Right lobe of liver (tissue), 6 donors: ENCODE data around the gene PARP1. TPM values are rescaled to one million over a fixed set of nuclear protein-coding genes. Genes with fewer than 3 reads are reported as not detected.
A peak's percentile ranks its signal among the peaks of the same experiment; 100 is the strongest.

ENCODE experiments used
- ATAC-seq, 4 donors: fragments of 200-7000 bp; cut with Tn5 transposase; one replicate each; pipeline ENCODE4 v1.9.1; 2020; ENCODE audit warnings: mild to moderate bottlenecking in 4 of 4, moderate library complexity in 4 of 4
- DNase-seq, 3 donors: peaks; one replicate each; pipeline ENCODE4 v3.0.0-alpha.2; 2020
- H3K27ac ChIP-seq, 3 donors: fragments of 200-600 bp; one replicate each; pipeline ENCODE4 v1.8.0; 2022
- H3K27me3 ChIP-seq, 2 donors: fragments of 200-600 bp; one replicate each; pipeline ENCODE4 v1.8.0; 2022
- H3K36me3 ChIP-seq, 4 donors: fragments of 200-600 bp; sonication (generic) in 1 of 4; one replicate each; pipeline versions ENCODE4 v1.5.1 to v1.8.0; 2017 to 2022; ENCODE audit warnings: control low read depth in 1 of 4
- H3K4me1 ChIP-seq, 4 donors: fragments of 200-600 bp; sonication (generic) in 1 of 4; one replicate each; pipeline versions ENCODE4 v1.5.1 to v1.8.0; 2017 to 2022; ENCODE audit warnings: control low read depth in 1 of 4
- H3K4me3 ChIP-seq, 3 donors: fragments of 200-600 bp; one replicate each; pipeline ENCODE4 v1.8.0; 2022
- H3K9me3 ChIP-seq, 4 donors: fragments of 200-600 bp; sonication (generic) in 1 of 4; one replicate each; pipeline versions ENCODE4 v1.5.1 to v1.8.0; 2017 to 2022; ENCODE audit warnings: control low read depth in 1 of 4
- CTCF ChIP-seq, 4 donors: fragments of 200-600 bp in 3 of 4; fragments of 450-650 bp in 1 of 4; IDR thresholded peaks; one replicate each; pipeline versions ENCODE4 v1.5.1 to v1.8.0; 2016 to 2022; ENCODE audit warnings: antibody characterized with exemption in 4 of 4, mild to moderate bottlenecking in 2 of 4
- POLR2A ChIP-seq: fragments of 450-650 bp; IDR thresholded peaks from one replicate; pipeline ENCODE4 v1.6.1; 2017; ENCODE audit warnings: antibody characterized with exemption, mild to moderate bottlenecking
- WGBS: methylation state at CpG from one replicate; pipeline ENCODE4 v1.1.6; 2018; ENCODE audit warnings: low coverage, low lambda C conversion rate; ENCODE audit not compliant: insufficient coverage; ENCODE audit errors: missing lambda C conversion rate; 5-methylcytosine and 5-hydroxymethylcytosine counted together
- intact Hi-C, 2 donors: fragments of 100-400 bp; cut with DNase I; formaldehyde crosslinking; loops; one replicate each; pipeline versions ENCODE4 v1.11.2 to v1.14.1; 2022
- total RNA-seq, 6 experiments: library from RNA; depleted of rRNA in 2 of 6; stranded (reverse); fragments of >200 nt in 2 of 6; fragmentation: NEBNext Ultra II Directional in 3 of 6; extraction: Animal tissue kit (Norgen Biotek cat#: 25700) in 3 of 6; gene quantifications; one replicate each; pipeline versions ENCODE4 v1.1.0 to v1.2.4, GENCODE V29; 2016 to 2023
- donor health status: DM: no; HTN: yes; CAD: no.
- donor health status: DM: no; HTN: no; CAD: no.
- donor health status: DM: no; HTN: no; CAD: no.
- donor health status: DM: no; HTN: yes; CAD: no.
- donor health status: DM: no; HTN: yes; CAD: no.

Gene PARP1
- total RNA-seq, 6 experiments from 2014 or later, result 38.2 to 74.3 (median 60.1) TPM

- no peak for TF ChIP-seq CTCF (IDR thresholded peaks at IDR 0.05)
- no peak for TF ChIP-seq POLR2A
- H3K27me3 ChIP-seq, result no peaks in the 10 kb centered on the region
- H3K4me3 ChIP-seq, result no peak overlapping the region
- no peak overlapping the region for H3K27ac ChIP-seq
- DNase-seq (no peak), ATAC-seq (no peak)
- intact Hi-C loops, result no loop called here
- 69% methylated on average over 5 of the region's 5 CpGs for WGBS
- no peaks in the 10 kb centered on the region for H3K36me3 ChIP-seq
- no peaks in the 10 kb centered on the region for H3K4me1 ChIP-seq
- H3K9me3 ChIP-seq, result no peaks in the 10 kb centered on the region
Observed at GRCh38 chr1:226440512-226440911, 32.6 kb upstream of the PARP1 start.

- DNase-seq (no peak), ATAC-seq (no peak)
- TF ChIP-seq CTCF (IDR thresholded peaks at IDR 0.05) (peak in 2 of 4 donors; percentile 7 to 11), POLR2A (no peak)
- no peak overlapping the region for H3K4me3 ChIP-seq
- no peaks in the 10 kb centered on the region for H3K9me3 ChIP-seq
- 66% methylated on average over 2 of the region's 2 CpGs for WGBS
- intact Hi-C loops, result no loop called here
- H3K36me3 ChIP-seq, result no peaks in the 10 kb centered on the region
- H3K27me3 ChIP-seq, result no peaks in the 10 kb centered on the region
- no peak overlapping the region for H3K27ac ChIP-seq
- H3K4me1 ChIP-seq, result no peaks in the 10 kb centered on the region
Observed at GRCh38 chr1:226438007-226438406, 30.1 kb upstream of the PARP1 start.

GRCh38 chr1:226436855-226437491 is 29.1 kb upstream of the PARP1 start:
- DNase-seq (no peak), ATAC-seq (no peak)
- Histone ChIP-seq H3K27me3 (no peaks in the 10 kb centered on the region), H3K27ac (no peak overlapping the region), H3K4me3 (no peak overlapping the region), H3K9me3 (no peaks in the 10 kb centered on the region), H3K36me3 (no peaks in the 10 kb centered on the region), H3K4me1 (no peaks in the 10 kb centered on the region)
- WGBS, result 35% methylated on average over 2 of the region's 8 CpGs
- intact Hi-C loops, result no loop called here
- TF ChIP-seq CTCF (IDR thresholded peaks at IDR 0.05) (no peak), POLR2A (no peak)

- Histone ChIP-seq H3K27me3 (no peaks in the 10 kb centered on the region), H3K4me3 (no peak overlapping the region), H3K4me1 (no peaks in the 10 kb centered on the region), H3K9me3 (no peaks in the 10 kb centered on the region), H3K36me3 (no peaks in the 10 kb centered on the region), H3K27ac (no peak overlapping the region)
- intact Hi-C loops, result no loop called here
- DNase-seq (no peak), ATAC-seq (no peak)
- no peak for TF ChIP-seq POLR2A
- TF ChIP-seq CTCF (IDR thresholded peaks at IDR 0.05), result no peak
- WGBS, result 40% methylated on average over 1 of the region's 3 CpGs
Observed at GRCh38 chr1:226436472-226436854, 28.6 kb upstream of the PARP1 start.

GRCh38 chr1:226433341-226433720 is 25.4 kb upstream of the PARP1 start:
- Histone ChIP-seq H3K4me1 (no peaks in the 10 kb centered on the region), H3K27me3 (no peaks in the 10 kb centered on the region), H3K9me3 (no peaks in the 10 kb centered on the region), H3K27ac (no peak overlapping the region), H3K36me3 (no peaks in the 10 kb centered on the region), H3K4me3 (no peak overlapping the region)
- intact Hi-C loops, result no loop called here
- TF ChIP-seq POLR2A, result no peak
- no peak for TF ChIP-seq CTCF (IDR thresholded peaks at IDR 0.05)
- ATAC-seq, result no peak
- WGBS, result 67% methylated on average over 1 of the region's 6 CpGs
- DNase-seq, result no peak
